Neural progenitor cell (in vitro differentiated cells): ENCODE results near the gene TMEM242.
A peak's percentile ranks its signal among the peaks of the same experiment; 100 is the strongest.

ENCODE experiments used
- EZH2 ChIP-seq: fragments of 200-600 bp; sonication (generic); IDR thresholded peaks from 2 replicates; pipeline ENCODE4 v1.6.1; 2017; ENCODE audit warnings: antibody characterized with exemption, mild to moderate bottlenecking, moderate library complexity
- TF ChIP-seq, protein P1 (sequence below): fragments of 200-600 bp; sonication (generic); IDR thresholded peaks from 2 replicates; pipeline ENCODE4 v1.5.1; 2017; ENCODE audit warnings: antibody characterized with exemption, mild to moderate bottlenecking

DNA sequence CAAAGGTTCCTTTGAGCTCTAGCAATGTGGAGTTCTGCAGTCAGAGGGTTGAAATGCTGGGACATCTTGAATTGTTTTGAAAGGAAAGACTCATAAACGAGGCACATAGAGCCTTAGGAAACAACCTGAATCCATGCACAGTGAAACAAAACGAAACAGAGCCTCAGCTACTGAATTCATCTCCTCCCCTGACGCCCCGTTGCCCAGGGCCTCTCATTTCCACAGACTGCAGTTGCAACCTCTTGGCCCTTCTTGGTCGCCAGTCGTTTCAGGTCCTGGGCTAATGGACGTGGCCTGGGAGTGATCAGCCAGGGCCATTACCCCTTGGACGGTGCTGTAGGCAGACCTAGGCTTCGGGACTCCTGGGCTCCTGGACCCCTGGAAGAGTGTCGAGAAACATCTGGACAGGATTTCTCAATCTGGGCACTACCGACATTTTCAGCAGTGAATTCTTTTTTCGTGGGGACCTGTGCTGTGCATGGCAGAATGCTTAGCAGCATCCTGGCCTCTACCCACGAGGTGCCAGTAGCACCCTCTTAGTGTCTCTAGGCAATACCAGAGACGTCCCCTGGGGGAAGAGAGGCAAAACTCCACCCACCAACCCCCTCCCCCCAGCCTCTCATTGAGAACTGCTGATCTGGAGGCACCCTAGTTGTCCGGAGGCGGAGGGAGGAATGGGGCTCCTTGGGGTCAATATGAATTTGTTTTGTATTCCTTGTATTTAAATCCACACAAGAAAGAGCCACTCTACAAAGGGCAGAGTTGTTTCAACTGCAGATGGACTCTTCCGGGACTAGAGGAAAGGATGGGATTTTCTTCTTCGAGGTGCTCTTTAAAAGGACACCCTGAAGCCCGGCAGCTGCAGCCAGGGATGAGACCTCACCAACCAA lies 50.2 kb downstream of the TMEM242 start:
- TF ChIP-seq, protein P1, sequence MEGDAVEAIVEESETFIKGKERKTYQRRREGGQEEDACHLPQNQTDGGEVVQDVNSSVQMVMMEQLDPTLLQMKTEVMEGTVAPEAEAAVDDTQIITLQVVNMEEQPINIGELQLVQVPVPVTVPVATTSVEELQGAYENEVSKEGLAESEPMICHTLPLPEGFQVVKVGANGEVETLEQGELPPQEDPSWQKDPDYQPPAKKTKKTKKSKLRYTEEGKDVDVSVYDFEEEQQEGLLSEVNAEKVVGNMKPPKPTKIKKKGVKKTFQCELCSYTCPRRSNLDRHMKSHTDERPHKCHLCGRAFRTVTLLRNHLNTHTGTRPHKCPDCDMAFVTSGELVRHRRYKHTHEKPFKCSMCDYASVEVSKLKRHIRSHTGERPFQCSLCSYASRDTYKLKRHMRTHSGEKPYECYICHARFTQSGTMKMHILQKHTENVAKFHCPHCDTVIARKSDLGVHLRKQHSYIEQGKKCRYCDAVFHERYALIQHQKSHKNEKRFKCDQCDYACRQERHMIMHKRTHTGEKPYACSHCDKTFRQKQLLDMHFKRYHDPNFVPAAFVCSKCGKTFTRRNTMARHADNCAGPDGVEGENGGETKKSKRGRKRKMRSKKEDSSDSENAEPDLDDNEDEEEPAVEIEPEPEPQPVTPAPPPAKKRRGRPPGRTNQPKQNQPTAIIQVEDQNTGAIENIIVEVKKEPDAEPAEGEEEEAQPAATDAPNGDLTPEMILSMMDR, result peak; percentile 17
- no peak for TF ChIP-seq EZH2
